SK-N-SH (cell line): ENCODE measurements around the gene GOLGA5.

Experiments
- CHD2 ChIP-seq: fragments of 150-350 bp; IDR thresholded peaks from 2 replicates; pipeline ENCODE4 v1.6.1; 2018; ENCODE audit warnings: low read length; ENCODE audit not compliant: partially characterized antibody
- CTCF ChIP-seq: fragments of 200-600 bp; sonication (generic); IDR thresholded peaks from 2 replicates; pipeline ENCODE4 v1.6.1; 2017; ENCODE audit warnings: antibody characterized with exemption, mild to moderate bottlenecking, moderate library complexity
- GABPA ChIP-seq: IDR thresholded peaks from 2 replicates; pipeline ENCODE4 v1.4.0; 2012; ENCODE audit warnings: low read depth, mild to moderate bottlenecking
- POLR2AphosphoS5 ChIP-seq: IDR thresholded peaks from 2 replicates; pipeline ENCODE4 v1.6.1; 2012; ENCODE audit warnings: low read depth, low read length
- REST ChIP-seq: IDR thresholded peaks from 2 replicates; pipeline ENCODE4 v1.6.1; 2012; ENCODE audit warnings: mild to moderate bottlenecking, low read depth, low read length, moderate library complexity
- SIN3A ChIP-seq: IDR thresholded peaks from 2 replicates; pipeline ENCODE4 v1.6.1; 2012; ENCODE audit warnings: low read depth, mild to moderate bottlenecking, low read length, moderate library complexity, borderline replicate concordance
- TCF12 ChIP-seq: IDR thresholded peaks from 2 replicates; pipeline ENCODE4 v1.4.0; 2012

- TF ChIP-seq CTCF (no peak), REST (peak; percentile 53; the same call in 1 of the 2 replicates), TCF12 (peak; percentile 16; the same call in 1 of the 2 replicates), SIN3A (peak; percentile 93; the same call in 1 of the 2 replicates), GABPA (peak; percentile 76), CHD2 (peak; percentile 77), POLR2AphosphoS5 (peak; percentile 76)
These were observed at the start of gene GOLGA5 for GRCh38 chr14:92793709-92794546.
